ENCODE measurements around the gene BAIAP2L2. TPM values are rescaled to one million over a fixed set of nuclear protein-coding genes. Genes with fewer than 3 reads are reported as not detected.

Gene BAIAP2L2
- total RNA-seq, 4 donors from 2014 or later: 0.59 to 1.7 TPM; not detected in 2

- Histone ChIP-seq H3K27me3 (no peaks in the 10 kb centered on the region), H3K9me3 (no peaks in the 10 kb centered on the region), H3K4me1 (no peaks in the 10 kb centered on the region), H3K27ac (no peak overlapping the region), H3K36me3 (no peaks in the 10 kb centered on the region), H3K4me3 (no peak overlapping the region)
- intact Hi-C loops (cut with DNase I; ENCODE audit: low total_unique reads): no loop called here
- no peak for DNase-seq
- TF ChIP-seq, protein P1, sequence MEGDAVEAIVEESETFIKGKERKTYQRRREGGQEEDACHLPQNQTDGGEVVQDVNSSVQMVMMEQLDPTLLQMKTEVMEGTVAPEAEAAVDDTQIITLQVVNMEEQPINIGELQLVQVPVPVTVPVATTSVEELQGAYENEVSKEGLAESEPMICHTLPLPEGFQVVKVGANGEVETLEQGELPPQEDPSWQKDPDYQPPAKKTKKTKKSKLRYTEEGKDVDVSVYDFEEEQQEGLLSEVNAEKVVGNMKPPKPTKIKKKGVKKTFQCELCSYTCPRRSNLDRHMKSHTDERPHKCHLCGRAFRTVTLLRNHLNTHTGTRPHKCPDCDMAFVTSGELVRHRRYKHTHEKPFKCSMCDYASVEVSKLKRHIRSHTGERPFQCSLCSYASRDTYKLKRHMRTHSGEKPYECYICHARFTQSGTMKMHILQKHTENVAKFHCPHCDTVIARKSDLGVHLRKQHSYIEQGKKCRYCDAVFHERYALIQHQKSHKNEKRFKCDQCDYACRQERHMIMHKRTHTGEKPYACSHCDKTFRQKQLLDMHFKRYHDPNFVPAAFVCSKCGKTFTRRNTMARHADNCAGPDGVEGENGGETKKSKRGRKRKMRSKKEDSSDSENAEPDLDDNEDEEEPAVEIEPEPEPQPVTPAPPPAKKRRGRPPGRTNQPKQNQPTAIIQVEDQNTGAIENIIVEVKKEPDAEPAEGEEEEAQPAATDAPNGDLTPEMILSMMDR (IDR thresholded peaks at IDR 0.05): no peak
- no peak for TF ChIP-seq POLR2A (IDR thresholded peaks at IDR 0.05)
These were observed 12.7 kb downstream of the BAIAP2L2 start for GRCh38 chr22:38097557-38098409.

- Histone ChIP-seq H3K27me3 (no peaks in the 10 kb centered on the region), H3K4me3 (no peak overlapping the region), H3K36me3 (no peaks in the 10 kb centered on the region), H3K4me1 (no peaks in the 10 kb centered on the region), H3K27ac (no peak overlapping the region), H3K9me3 (no peaks in the 10 kb centered on the region)
- no peak for DNase-seq
- TF ChIP-seq POLR2A (IDR thresholded peaks at IDR 0.05): no peak
- TF ChIP-seq, protein P1 (IDR thresholded peaks at IDR 0.05): no peak
- intact Hi-C loops (cut with DNase I; ENCODE audit: low total_unique reads): no loop called here
These were observed 13.4 kb downstream of the BAIAP2L2 start for GRCh38 chr22:38097058-38097457.

GRCh38 chr22:38089474-38089851, 21.0 kb downstream of the BAIAP2L2 start:
- TF ChIP-seq POLR2A (IDR thresholded peaks at IDR 0.05): no peak
- TF ChIP-seq, protein P1 (IDR thresholded peaks at IDR 0.05): no peak
- Histone ChIP-seq H3K27ac (no peak overlapping the region), H3K9me3 (no peaks in the 10 kb centered on the region), H3K4me3 (no peak overlapping the region), H3K4me1 (peaks cover 0 to 10% of the 10 kb centered on the region in 2 donors), H3K36me3 (no peaks in the 10 kb centered on the region), H3K27me3 (peaks cover 0 to 11% of the 10 kb centered on the region in 2 donors)
- no peak for DNase-seq
- intact Hi-C loops (cut with DNase I; ENCODE audit: low total_unique reads): no loop called here

- Histone ChIP-seq H3K27me3 (peaks cover 0 to 11% of the 10 kb centered on the region in 2 donors), H3K36me3 (no peaks in the 10 kb centered on the region), H3K4me3 (peak overlapping the region in 1 of 2 donors; percentile 3), H3K27ac (no peak overlapping the region), H3K9me3 (no peaks in the 10 kb centered on the region), H3K4me1 (peaks cover 0 to 10% of the 10 kb centered on the region in 2 donors)
- TF ChIP-seq, protein P1 (IDR thresholded peaks at IDR 0.05): no peak
- no peak for TF ChIP-seq POLR2A (IDR thresholded peaks at IDR 0.05)
- intact Hi-C loops (cut with DNase I; ENCODE audit: low total_unique reads): no loop called here
- no peak for DNase-seq
These were observed 21.6 kb downstream of the BAIAP2L2 start for GRCh38 chr22:38088629-38089473.

DNA sequence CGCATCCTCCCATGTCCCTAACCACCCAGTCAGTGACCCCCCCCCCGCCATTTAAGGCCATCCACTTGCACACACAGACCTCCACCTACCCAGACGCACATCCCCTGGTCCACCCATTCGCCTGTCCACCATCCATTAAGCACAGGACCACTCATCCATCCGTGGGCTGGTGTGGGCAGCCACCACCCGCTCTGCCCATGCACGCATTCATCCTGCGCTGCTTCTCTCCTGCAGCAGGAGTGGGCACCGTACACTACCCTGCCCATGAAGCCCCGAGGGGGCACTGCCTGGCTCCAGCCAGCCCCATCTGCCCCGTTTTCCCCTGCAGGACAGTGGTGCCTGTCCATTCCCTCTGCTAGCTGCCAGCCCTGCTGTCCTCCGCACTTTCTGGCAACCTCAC, 22.6 kb downstream of the BAIAP2L2 start:
- no peak for DNase-seq
- H3K9me3 ChIP-seq: no peaks in the 10 kb centered on the region
- no peak overlapping the region for H3K4me3 ChIP-seq
- H3K36me3 ChIP-seq: no peaks in the 10 kb centered on the region
- H3K27me3 ChIP-seq: peaks cover 0 to 11% of the 10 kb centered on the region in 2 donors
- TF ChIP-seq, protein P1 (IDR thresholded peaks at IDR 0.05): no peak
- no peak for TF ChIP-seq POLR2A (IDR thresholded peaks at IDR 0.05)
- H3K27ac ChIP-seq: no peak overlapping the region
- H3K4me1 ChIP-seq: peaks cover 0 to 10% of the 10 kb centered on the region in 2 donors
- intact Hi-C loops (cut with DNase I; ENCODE audit: low total_unique reads): no loop called here

All from uterus (tissue), 4 donors.